GM12878 (cell line): ENCODE measurements around the gene KLF15. TPM values are rescaled to one million over a fixed set of nuclear protein-coding genes. Genes with fewer than 3 reads are reported as not detected.

Experiments used
- ATAC-seq: fragments of 200-7000 bp; cut with Tn5 transposase; 3 replicates; pipeline ENCODE4 v1.9.1; 2020; ENCODE audit warnings: mild to moderate bottlenecking, moderate library complexity
- BruUV-seq: library from RNA; stranded (reverse); fragments of 400-500 nt; replicated peaks from 2 replicates; lab custom pipeline; 2021; lab: Mats Ljungman, UMichigan
- CTCF ChIA-PET: fragments of 300-600 bp; sonication (Branson Sonifier 250); formaldehyde crosslinking; extraction: SDS; loops from one replicate; lab custom pipeline; 2021; ENCODE audit warnings: inconsistent platforms; lab: Yijun Ruan, JAX
- POLR2A ChIA-PET: fragments of 350-600 bp; formaldehyde crosslinking; extraction: SDS; loops from one replicate; lab custom pipeline; 2021; ENCODE audit warnings: inconsistent platforms; lab: Charles Lee
- RAD21 ChIA-PET: fragments of 300-600 bp; sonication (Branson Sonifier 250); formaldehyde crosslinking; loops from one replicate; lab custom pipeline; 2023; ENCODE audit warnings: antibody characterized with exemption; ENCODE audit not compliant: unreplicated experiment; lab: Charles Lee
- SMC1A ChIA-PET: fragments of 300-600 bp; sonication (Branson Sonifier 250); formaldehyde crosslinking; loops from one replicate; lab custom pipeline; 2023; ENCODE audit not compliant: unreplicated experiment, uncharacterized antibody; lab: Charles Lee
- DNase-seq: peaks from one replicate; pipeline ENCODE4 v3.0.0-alpha.2; 2011; ENCODE audit warnings: low read depth, low spot score
- FAIRE-seq: peaks from 3 replicates; lab custom pipeline; 2011; peaks lifted over from hg19 to GRCh38; lab: Jason Lieb, UNC
- H2AFZ ChIP-seq: 2 replicates; pipeline ENCODE4 v1.6.0; 2011; ENCODE audit warnings: low read depth, low read length, control low read depth; ENCODE audit not compliant: control insufficient read depth
- H3K27ac ChIP-seq: 2 replicates; pipeline ENCODE4 v1.5.1; 2011; ENCODE audit warnings: control low read depth; ENCODE audit not compliant: control insufficient read depth, insufficient read depth
- H3K27me3 ChIP-seq, 2 experiments: replicated peaks in 1 of 2; 2 replicates each; pipeline versions ENCODE4 v1.6.0 to v1.6.1; 2011; ENCODE audit warnings: low read length in 1 of 2; ENCODE audit not compliant: control insufficient read depth in 2 of 2, insufficient read depth in 2 of 2
- H3K36me3 ChIP-seq, 2 experiments: 2 replicates each; pipeline ENCODE4 v1.5.1; 2011; ENCODE audit warnings: low read length in 1 of 2; ENCODE audit not compliant: control insufficient read depth in 2 of 2, insufficient read depth in 2 of 2
- H3K4me1 ChIP-seq: 2 replicates; pipeline ENCODE4 v1.6.1; 2011; ENCODE audit warnings: mild to moderate bottlenecking, low read length, moderate library complexity, mixed read lengths; ENCODE audit not compliant: control insufficient read depth, insufficient read depth
- H3K4me2 ChIP-seq: 2 replicates; pipeline ENCODE4 v1.6.0; 2011; ENCODE audit warnings: control low read depth; ENCODE audit not compliant: control insufficient read depth, insufficient read depth
- H3K4me3 ChIP-seq: fragments of 200-600 bp; sonication (generic); 2 replicates; pipeline ENCODE4 v1.5.1; 2016
- H3K79me2 ChIP-seq: 2 replicates; pipeline ENCODE4 v1.6.0; 2011; ENCODE audit warnings: low read length; ENCODE audit not compliant: control insufficient read depth, insufficient read depth
- H3K9ac ChIP-seq: 2 replicates; pipeline ENCODE4 v1.8.0; 2011; ENCODE audit warnings: low read length, control low read depth, mixed read lengths; ENCODE audit not compliant: control insufficient read depth, insufficient read depth
- H3K9me3 ChIP-seq: replicated peaks from 3 replicates; pipeline ENCODE4 v1.5.1; 2011; ENCODE audit warnings: mild to moderate bottlenecking, low read length; ENCODE audit not compliant: control insufficient read depth, insufficient read depth
- H4K20me1 ChIP-seq: 2 replicates; pipeline ENCODE4 v1.6.0; 2011; ENCODE audit not compliant: control insufficient read depth, insufficient read depth
- ATF7 ChIP-seq: fragments of 450-650 bp; IDR thresholded peaks from 2 replicates; pipeline ENCODE4 v1.6.1; 2016; ENCODE audit warnings: low read depth, mild to moderate bottlenecking
- EP300 ChIP-seq, 2 experiments: fragments of 150-350 bp in 1 of 2; IDR thresholded peaks; 2 replicates each; pipeline ENCODE4 v1.6.1; 2011 to 2012; ENCODE audit warnings: low read depth in 2 of 2, low read length in 2 of 2, borderline replicate concordance in 1 of 2, improper control_type of control experiment in 1 of 2, inconsistent platforms in 1 of 2; ENCODE audit not compliant: control insufficient read depth in 1 of 2
- ZNF384 ChIP-seq: IDR thresholded peaks from 2 replicates; pipeline ENCODE4 v1.6.1; 2012; ENCODE audit warnings: low read depth, mild to moderate bottlenecking, low read length, improper control_type of control experiment, borderline replicate concordance
- ZNF622 ChIP-seq: fragments of 450-650 bp; IDR thresholded peaks from 2 replicates; pipeline ENCODE4 v1.6.1; 2017; ENCODE audit warnings: mild to moderate bottlenecking, inconsistent platforms
- WGBS: methylation state at CpG from one replicate; pipeline ENCODE4 v1.1.6; 2016; ENCODE audit warnings: low lambda C conversion rate; ENCODE audit not compliant: insufficient replicate concordance, insufficient coverage; ENCODE audit errors: missing lambda C conversion rate; 5-methylcytosine and 5-hydroxymethylcytosine counted together
- in situ Hi-C: fragments of 300-500 bp; cut with MboI; formaldehyde crosslinking; loops from 9 replicates; pipeline ENCODE4 v1.14.3; 2018; ENCODE audit warnings: mixed read lengths
- intact Hi-C: fragments of 100-400 bp; cut with micrococcal nuclease; formaldehyde crosslinking; loops from one replicate; pipeline ENCODE4 v1.14.2; 2022; ENCODE audit not compliant: unreplicated experiment
- polyA plus RNA-seq, 11 experiments: library from polyadenylated mRNA; depleted of rRNA in 4 of 11; unstranded in 6 of 11; stranded (reverse) in 5 of 11; fragments of >200 nt; fragmentation: Nextera tagmentation in 4 of 11; fragmentation: Illumina TruSeq in 1 of 11; extraction: Ambion mirVana in 4 of 11; extraction: Trizol in 1 of 11; gene quantifications; 1 replicate in 1 of 11; 2 replicates in 10 of 11; pipeline versions ENCODE4 v1.2.1 to v1.2.3, GENCODE V29; 2011 to 2016; ENCODE audit warnings: inconsistent platforms in 2 of 11, missing spikeins in 2 of 11, low read depth in 1 of 11
- total RNA-seq, 4 experiments: library from RNA; depleted of rRNA in 3 of 4; stranded (reverse); fragments of >200 nt in 3 of 4; fragmentation: Illumina TruSeq in 1 of 4; extraction: Trizol in 1 of 4; gene quantifications; 2 replicates each; pipeline versions ENCODE4 v1.2.1 to v1.2.3, GENCODE V29; 2013 to 2021
- TF ChIP-seq, protein P1 (sequence below): IDR thresholded peaks from 2 replicates; pipeline ENCODE4 v1.6.1; 2012; ENCODE audit warnings: mild to moderate bottlenecking, low read depth, low read length
- TF ChIP-seq, protein P2 (sequence below): IDR thresholded peaks from 2 replicates; pipeline ENCODE4 v1.6.1; 2011; ENCODE audit warnings: low read depth, mild to moderate bottlenecking, low read length, moderate library complexity, borderline replicate concordance; ENCODE audit errors: extremely low read depth

Gene KLF15
- total and polyA plus RNA-seq, 10 of the 15 experiments (the other 5 are each of a cell fraction or from before 2014, with no cell fraction given), result 0.15 TPM; not detected in 9

DNA sequence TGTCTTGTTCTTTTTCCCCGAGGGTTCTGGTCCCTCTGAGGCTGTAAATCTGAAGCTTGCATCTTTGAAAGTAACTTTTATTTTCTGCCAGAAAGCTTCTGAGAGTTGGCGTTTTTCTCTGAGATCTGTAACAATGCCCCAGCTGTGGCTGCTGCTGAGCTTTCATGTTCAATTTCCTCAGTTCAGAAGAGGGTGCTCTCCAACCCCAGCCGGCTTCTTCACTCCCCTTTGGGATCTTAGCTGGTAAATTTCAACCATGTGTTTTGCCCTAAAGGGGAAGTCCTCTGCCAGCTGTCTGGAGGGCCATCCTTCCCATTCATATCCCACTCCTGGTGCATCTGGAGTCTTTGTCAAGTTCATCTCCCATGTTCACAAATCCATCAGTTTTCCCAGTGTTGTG lies 19.2 kb upstream of the KLF15 start (continued):
- no peak for TF ChIP-seq EP300 (IDR thresholded peaks at IDR 0.05; ENCODE audit: borderline replicate concordance in 1 of 2, control insufficient read depth in 1 of 2, low read depth in 2 of 2, low read length in 2 of 2)

DNA sequence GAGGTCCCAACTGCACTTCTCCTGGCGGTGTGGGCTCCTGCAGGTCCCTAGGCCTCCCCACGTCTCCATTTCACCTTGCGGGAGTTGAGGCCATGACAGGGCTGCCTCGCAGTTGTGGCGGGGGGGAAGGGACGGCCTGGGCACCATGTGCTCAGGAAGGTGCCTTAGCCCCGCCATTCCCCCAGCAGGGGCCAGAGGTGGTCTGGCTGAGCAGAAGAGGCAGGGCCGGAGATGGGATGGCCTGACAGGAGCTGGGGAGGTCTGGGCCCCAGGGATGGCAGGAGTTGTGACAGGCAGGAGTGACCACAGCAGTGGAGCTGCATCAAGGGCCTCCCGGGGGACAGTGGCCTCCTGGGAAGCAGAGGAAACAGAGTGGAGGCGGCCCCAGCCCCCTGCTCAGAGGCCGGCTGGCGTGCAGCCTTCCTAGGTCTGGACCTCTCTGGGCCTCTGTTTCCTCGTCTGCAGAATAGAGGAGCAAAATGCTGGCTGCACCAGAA lies 18.7 kb upstream of the KLF15 start:
- BruUV-seq, result no TSS peak
- FAIRE-seq, result no peak
- POLR2A ChIA-PET, result no interaction called here

More for the DNA sequence above, 18.7 kb upstream of the KLF15 start:
- ATAC-seq (no peak), DNase-seq (no peak)
- no peak overlapping the region for H2AFZ ChIP-seq
- no peaks in the 10 kb centered on the region for H3K36me3 ChIP-seq
- in situ Hi-C loops, result loop anchor here (25.0 kb wide), 1 partner anchor 89 kb away; no protein-coding TSS in a partner anchor
- no peak overlapping the region for H3K4me3 ChIP-seq
- H3K4me1 ChIP-seq, result no peaks in the 10 kb centered on the region
- H3K27ac ChIP-seq, result no peak overlapping the region
- no peak for TF ChIP-seq ZNF622
- no peak for TF ChIP-seq ZNF384
- TF ChIP-seq, protein P1, sequence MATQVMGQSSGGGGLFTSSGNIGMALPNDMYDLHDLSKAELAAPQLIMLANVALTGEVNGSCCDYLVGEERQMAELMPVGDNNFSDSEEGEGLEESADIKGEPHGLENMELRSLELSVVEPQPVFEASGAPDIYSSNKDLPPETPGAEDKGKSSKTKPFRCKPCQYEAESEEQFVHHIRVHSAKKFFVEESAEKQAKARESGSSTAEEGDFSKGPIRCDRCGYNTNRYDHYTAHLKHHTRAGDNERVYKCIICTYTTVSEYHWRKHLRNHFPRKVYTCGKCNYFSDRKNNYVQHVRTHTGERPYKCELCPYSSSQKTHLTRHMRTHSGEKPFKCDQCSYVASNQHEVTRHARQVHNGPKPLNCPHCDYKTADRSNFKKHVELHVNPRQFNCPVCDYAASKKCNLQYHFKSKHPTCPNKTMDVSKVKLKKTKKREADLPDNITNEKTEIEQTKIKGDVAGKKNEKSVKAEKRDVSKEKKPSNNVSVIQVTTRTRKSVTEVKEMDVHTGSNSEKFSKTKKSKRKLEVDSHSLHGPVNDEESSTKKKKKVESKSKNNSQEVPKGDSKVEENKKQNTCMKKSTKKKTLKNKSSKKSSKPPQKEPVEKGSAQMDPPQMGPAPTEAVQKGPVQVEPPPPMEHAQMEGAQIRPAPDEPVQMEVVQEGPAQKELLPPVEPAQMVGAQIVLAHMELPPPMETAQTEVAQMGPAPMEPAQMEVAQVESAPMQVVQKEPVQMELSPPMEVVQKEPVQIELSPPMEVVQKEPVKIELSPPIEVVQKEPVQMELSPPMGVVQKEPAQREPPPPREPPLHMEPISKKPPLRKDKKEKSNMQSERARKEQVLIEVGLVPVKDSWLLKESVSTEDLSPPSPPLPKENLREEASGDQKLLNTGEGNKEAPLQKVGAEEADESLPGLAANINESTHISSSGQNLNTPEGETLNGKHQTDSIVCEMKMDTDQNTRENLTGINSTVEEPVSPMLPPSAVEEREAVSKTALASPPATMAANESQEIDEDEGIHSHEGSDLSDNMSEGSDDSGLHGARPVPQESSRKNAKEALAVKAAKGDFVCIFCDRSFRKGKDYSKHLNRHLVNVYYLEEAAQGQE, result no peak
- TF ChIP-seq ATF7, result no peak
- TF ChIP-seq, protein P2, sequence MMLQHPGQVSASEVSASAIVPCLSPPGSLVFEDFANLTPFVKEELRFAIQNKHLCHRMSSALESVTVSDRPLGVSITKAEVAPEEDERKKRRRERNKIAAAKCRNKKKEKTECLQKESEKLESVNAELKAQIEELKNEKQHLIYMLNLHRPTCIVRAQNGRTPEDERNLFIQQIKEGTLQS, result no peak
- no peaks in the 10 kb centered on the region for H4K20me1 ChIP-seq
- H3K79me2 ChIP-seq, result no peaks in the 10 kb centered on the region
- intact Hi-C loops, result no loop called here
- ChIA-PET RAD21 (no interaction called here), SMC1A (interaction anchor here (1.0 kb wide), 1 partner anchor 96 kb away, joined by 3 read pairs; no protein-coding TSS in a partner anchor), CTCF (no interaction called here)
- WGBS, result 26% methylated on average over 13 of the region's 13 CpGs
- H3K27me3 ChIP-seq, result peaks cover 0 to 2% of the 10 kb centered on the region in 2 experiments; a peak in 3 of 4 replicates
- no peak overlapping the region for H3K9ac ChIP-seq
- H3K4me2 ChIP-seq, result no peak overlapping the region
- no peaks in the 10 kb centered on the region for H3K9me3 ChIP-seq
